GM23338 (cell line): ENCODE data around the gene CUEDC2.

ENCODE experiments used
- CREB1 ChIP-seq: fragments of 250-450 bp; sonication (Bioruptor Pico); IDR thresholded peaks from 2 replicates; pipeline ENCODE4 v1.5.0; 2020; ENCODE audit warnings: low read depth, mild to moderate bottlenecking, moderate library complexity
- EZH2 ChIP-seq: fragments of 200-600 bp; sonication (generic); IDR thresholded peaks from one replicate; pipeline ENCODE4 v1.8.0; 2017; ENCODE audit warnings: antibody characterized with exemption, mild to moderate bottlenecking, low read depth; ENCODE audit not compliant: unreplicated experiment
- EZH2phosphoT487 ChIP-seq: fragments of 200-600 bp; sonication (generic); IDR thresholded peaks from one replicate; pipeline ENCODE4 v1.8.1; 2018; ENCODE audit warnings: antibody characterized with exemption; ENCODE audit not compliant: unreplicated experiment
- POLR2AphosphoS5 ChIP-seq: IDR thresholded peaks from 2 replicates; pipeline ENCODE4 v1.6.1; 2016; ENCODE audit warnings: antibody characterized with exemption, low read depth
- TF ChIP-seq, protein P1 (sequence below): IDR thresholded peaks from one replicate; pipeline ENCODE4 v1.6.1; 2018; ENCODE audit warnings: antibody characterized with exemption; ENCODE audit not compliant: unreplicated experiment
- TF ChIP-seq, protein P2 (sequence below), 2 experiments: fragments of 200-600 bp in 1 of 2; sonication (generic) in 1 of 2; conservative IDR thresholded peaks; 2 replicates each; pipeline versions ENCODE4 v1.5.1 to v1.6.1; 2016 to 2017; ENCODE audit warnings: antibody characterized with exemption in 2 of 2, low read depth in 2 of 2, mild to moderate bottlenecking in 2 of 2, moderate library complexity in 1 of 2

DNA sequence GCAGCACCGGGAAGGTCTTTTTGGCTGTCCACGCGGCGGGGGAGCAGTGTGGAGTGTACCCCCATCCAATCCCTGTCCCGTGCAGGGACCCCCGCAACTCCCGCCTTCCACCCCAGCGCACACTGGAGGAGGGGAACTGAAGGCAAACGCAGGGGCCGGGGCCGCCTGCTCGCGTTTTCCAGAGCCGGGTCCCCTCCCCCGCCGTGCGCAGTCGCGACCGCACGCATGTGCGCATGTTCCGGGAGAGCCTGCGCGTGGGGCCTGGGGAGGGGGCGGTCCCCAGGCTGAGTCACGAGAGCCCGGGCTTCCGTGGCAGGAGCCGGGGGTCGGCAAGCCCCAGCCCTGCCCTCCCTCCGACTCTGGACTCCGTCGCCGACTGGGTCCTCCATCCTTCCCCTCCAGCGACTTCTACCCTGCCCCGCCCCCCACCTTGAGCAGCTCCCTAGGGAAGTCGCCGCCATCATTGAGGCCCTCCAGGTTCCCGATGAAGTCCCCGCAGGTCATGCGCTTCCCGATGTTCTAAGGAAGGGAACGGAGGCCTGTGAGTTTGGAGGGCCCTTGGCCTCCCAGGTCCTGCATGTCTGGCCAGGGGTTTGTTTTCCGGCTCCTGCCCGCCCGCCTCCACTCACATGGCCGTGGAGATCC is 21.8 kb downstream of the CUEDC2 start:
- TF ChIP-seq, protein P1, sequence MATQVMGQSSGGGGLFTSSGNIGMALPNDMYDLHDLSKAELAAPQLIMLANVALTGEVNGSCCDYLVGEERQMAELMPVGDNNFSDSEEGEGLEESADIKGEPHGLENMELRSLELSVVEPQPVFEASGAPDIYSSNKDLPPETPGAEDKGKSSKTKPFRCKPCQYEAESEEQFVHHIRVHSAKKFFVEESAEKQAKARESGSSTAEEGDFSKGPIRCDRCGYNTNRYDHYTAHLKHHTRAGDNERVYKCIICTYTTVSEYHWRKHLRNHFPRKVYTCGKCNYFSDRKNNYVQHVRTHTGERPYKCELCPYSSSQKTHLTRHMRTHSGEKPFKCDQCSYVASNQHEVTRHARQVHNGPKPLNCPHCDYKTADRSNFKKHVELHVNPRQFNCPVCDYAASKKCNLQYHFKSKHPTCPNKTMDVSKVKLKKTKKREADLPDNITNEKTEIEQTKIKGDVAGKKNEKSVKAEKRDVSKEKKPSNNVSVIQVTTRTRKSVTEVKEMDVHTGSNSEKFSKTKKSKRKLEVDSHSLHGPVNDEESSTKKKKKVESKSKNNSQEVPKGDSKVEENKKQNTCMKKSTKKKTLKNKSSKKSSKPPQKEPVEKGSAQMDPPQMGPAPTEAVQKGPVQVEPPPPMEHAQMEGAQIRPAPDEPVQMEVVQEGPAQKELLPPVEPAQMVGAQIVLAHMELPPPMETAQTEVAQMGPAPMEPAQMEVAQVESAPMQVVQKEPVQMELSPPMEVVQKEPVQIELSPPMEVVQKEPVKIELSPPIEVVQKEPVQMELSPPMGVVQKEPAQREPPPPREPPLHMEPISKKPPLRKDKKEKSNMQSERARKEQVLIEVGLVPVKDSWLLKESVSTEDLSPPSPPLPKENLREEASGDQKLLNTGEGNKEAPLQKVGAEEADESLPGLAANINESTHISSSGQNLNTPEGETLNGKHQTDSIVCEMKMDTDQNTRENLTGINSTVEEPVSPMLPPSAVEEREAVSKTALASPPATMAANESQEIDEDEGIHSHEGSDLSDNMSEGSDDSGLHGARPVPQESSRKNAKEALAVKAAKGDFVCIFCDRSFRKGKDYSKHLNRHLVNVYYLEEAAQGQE, result peak; percentile 17
- TF ChIP-seq CREB1 (CRISPR knock-in tag) (no peak), EZH2 (no peak), POLR2AphosphoS5 (peak; percentile 62), EZH2phosphoT487 (no peak)
- TF ChIP-seq, protein P2, sequence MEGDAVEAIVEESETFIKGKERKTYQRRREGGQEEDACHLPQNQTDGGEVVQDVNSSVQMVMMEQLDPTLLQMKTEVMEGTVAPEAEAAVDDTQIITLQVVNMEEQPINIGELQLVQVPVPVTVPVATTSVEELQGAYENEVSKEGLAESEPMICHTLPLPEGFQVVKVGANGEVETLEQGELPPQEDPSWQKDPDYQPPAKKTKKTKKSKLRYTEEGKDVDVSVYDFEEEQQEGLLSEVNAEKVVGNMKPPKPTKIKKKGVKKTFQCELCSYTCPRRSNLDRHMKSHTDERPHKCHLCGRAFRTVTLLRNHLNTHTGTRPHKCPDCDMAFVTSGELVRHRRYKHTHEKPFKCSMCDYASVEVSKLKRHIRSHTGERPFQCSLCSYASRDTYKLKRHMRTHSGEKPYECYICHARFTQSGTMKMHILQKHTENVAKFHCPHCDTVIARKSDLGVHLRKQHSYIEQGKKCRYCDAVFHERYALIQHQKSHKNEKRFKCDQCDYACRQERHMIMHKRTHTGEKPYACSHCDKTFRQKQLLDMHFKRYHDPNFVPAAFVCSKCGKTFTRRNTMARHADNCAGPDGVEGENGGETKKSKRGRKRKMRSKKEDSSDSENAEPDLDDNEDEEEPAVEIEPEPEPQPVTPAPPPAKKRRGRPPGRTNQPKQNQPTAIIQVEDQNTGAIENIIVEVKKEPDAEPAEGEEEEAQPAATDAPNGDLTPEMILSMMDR (conservative IDR thresholded peaks at IDR 0.05; ENCODE audit: low read depth in 2 of 2), result no peak
